Nephron (organoid): ENCODE measurements around the gene TTLL8.

ENCODE experiments used
- H3K27ac Mint-ChIP-seq, 3 experiments: 2 replicates each; pipeline ENCODE4 v1.8.0; 2020; ENCODE audit warnings: mixed read lengths in 3 of 3, mild to moderate bottlenecking in 2 of 3, moderate library complexity in 1 of 3
- H3K27me3 Mint-ChIP-seq: 2 replicates; pipeline ENCODE4 v1.8.0; 2021; ENCODE audit warnings: low read depth, mild to moderate bottlenecking, moderate library complexity, mixed read lengths
- H3K36me3 Mint-ChIP-seq: 2 replicates; pipeline ENCODE4 v1.8.0; 2020; ENCODE audit warnings: low read depth, mixed read lengths
- H3K4me1 Mint-ChIP-seq: 2 replicates; pipeline ENCODE4 v1.8.0; 2020; ENCODE audit warnings: mixed read lengths
- H3K4me3 Mint-ChIP-seq, 3 experiments: 2 replicates each; pipeline ENCODE4 v1.8.0; 2020; ENCODE audit warnings: mild to moderate bottlenecking in 3 of 3, mixed read lengths in 3 of 3, moderate library complexity in 2 of 3
- H3K9me3 Mint-ChIP-seq: 2 replicates; pipeline ENCODE4 v1.8.0; 2020; ENCODE audit warnings: mixed read lengths
- TF ChIP-seq, protein P1 (sequence below), 3 experiments: fragments of 200-600 bp; sonication (generic); IDR thresholded peaks; one replicate each; pipeline ENCODE4 v1.5.0; 2021; ENCODE audit warnings: antibody characterized with exemption in 3 of 3; ENCODE audit not compliant: unreplicated experiment in 3 of 3

TTLL8 gene

GRCh38 chr22:50082197-50082715 is 24.2 kb upstream of the TTLL8 start:
- peaks cover 12% of the 10 kb centered on the region for H3K4me1 Mint-ChIP-seq
- H3K36me3 Mint-ChIP-seq = no peaks in the 10 kb centered on the region
- H3K27ac Mint-ChIP-seq = no peak overlapping the region
- TF ChIP-seq, protein P1, sequence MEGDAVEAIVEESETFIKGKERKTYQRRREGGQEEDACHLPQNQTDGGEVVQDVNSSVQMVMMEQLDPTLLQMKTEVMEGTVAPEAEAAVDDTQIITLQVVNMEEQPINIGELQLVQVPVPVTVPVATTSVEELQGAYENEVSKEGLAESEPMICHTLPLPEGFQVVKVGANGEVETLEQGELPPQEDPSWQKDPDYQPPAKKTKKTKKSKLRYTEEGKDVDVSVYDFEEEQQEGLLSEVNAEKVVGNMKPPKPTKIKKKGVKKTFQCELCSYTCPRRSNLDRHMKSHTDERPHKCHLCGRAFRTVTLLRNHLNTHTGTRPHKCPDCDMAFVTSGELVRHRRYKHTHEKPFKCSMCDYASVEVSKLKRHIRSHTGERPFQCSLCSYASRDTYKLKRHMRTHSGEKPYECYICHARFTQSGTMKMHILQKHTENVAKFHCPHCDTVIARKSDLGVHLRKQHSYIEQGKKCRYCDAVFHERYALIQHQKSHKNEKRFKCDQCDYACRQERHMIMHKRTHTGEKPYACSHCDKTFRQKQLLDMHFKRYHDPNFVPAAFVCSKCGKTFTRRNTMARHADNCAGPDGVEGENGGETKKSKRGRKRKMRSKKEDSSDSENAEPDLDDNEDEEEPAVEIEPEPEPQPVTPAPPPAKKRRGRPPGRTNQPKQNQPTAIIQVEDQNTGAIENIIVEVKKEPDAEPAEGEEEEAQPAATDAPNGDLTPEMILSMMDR (IDR thresholded peaks at IDR 0.05; ENCODE audit: unreplicated experiment in 3 of 3) = no peak
- no peaks in the 10 kb centered on the region for H3K9me3 Mint-ChIP-seq
- H3K27me3 Mint-ChIP-seq = peaks cover 3% of the 10 kb centered on the region
- no peak overlapping the region for H3K4me3 Mint-ChIP-seq

DNA sequence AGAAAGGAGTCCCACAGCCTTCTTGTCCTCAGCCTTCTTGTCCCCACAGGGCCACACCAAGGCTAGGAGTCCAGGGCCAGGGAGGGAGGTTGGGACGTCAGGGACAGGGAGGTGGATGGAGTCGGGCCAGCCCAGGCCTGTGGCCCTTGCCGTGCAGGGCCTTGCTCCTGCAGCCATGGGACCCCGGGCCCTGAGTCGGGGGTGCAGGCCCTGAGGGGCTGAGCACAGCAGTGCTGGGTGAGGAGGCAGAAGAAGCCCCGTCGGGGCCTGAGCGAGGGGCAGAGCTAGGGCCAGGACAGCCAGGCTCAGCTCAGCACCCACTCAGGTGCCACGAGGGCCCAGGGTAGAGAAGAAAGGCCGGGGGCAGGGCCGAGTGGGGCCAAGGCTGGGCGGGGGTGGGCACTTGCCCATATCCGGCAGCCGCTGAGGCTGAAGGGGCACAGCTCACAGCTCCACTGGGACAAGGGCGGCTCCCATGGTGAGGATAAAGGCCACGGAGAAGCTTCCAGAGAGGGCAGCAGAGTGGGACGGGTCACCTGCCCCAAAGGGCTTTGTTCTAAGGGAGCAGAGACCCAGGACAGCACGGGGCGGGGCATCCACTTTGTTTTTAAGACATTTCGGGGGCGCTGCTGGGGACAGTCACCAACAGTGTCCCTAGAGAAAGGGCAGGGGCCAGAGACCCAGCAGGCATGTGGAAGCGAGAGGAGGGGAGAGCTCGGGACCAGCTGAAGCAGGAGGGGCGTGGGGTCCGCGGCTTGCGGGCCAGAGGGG is 23.5 kb upstream of the TTLL8 start:
- Mint-ChIP-seq H3K27me3 (peaks cover 3% of the 10 kb centered on the region), H3K9me3 (no peaks in the 10 kb centered on the region), H3K4me1 (peaks cover 12% of the 10 kb centered on the region), H3K27ac (no peak overlapping the region), H3K36me3 (no peaks in the 10 kb centered on the region), H3K4me3 (no peak overlapping the region)
- TF ChIP-seq, protein P1 (IDR thresholded peaks at IDR 0.05; ENCODE audit: unreplicated experiment in 3 of 3) = no peak

- H3K27ac Mint-ChIP-seq = no peak overlapping the region
- peaks cover 7% of the 10 kb centered on the region for H3K4me1 Mint-ChIP-seq
- TF ChIP-seq, protein P1 (IDR thresholded peaks at IDR 0.05; ENCODE audit: unreplicated experiment in 3 of 3) = no peak
- no peaks in the 10 kb centered on the region for H3K9me3 Mint-ChIP-seq
- H3K4me3 Mint-ChIP-seq = no peak overlapping the region
- no peaks in the 10 kb centered on the region for H3K36me3 Mint-ChIP-seq
- H3K27me3 Mint-ChIP-seq = peaks cover 3% of the 10 kb centered on the region
Observed at GRCh38 chr22:50080077-50080465, 22.0 kb upstream of the TTLL8 start.

DNA sequence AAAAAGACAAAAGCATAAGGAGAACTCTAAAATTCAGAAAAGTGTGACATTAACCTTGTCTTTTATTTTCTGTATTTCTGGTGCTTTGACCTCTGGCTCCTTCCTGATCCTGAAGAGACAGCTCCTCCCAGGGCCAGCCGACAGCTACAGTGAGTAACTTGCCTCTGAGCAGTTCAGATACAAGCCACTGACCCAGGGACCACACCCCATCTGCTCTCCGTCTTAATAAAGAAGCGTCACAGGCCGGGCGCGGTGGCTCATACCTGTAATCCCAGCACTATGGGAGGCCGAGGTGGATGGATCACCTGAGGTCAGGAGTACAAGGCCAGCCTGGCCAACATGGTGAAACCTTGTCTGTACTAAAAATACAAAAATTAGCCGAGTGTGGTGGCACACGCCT is 20.7 kb upstream of the TTLL8 start:
- TF ChIP-seq, protein P1 (IDR thresholded peaks at IDR 0.05; ENCODE audit: unreplicated experiment in 3 of 3) = no peak
- peaks cover 4% of the 10 kb centered on the region for H3K4me1 Mint-ChIP-seq
- peaks cover 3% of the 10 kb centered on the region for H3K27me3 Mint-ChIP-seq
- H3K36me3 Mint-ChIP-seq = no peaks in the 10 kb centered on the region
- H3K27ac Mint-ChIP-seq = peak overlapping the region in 1 of 3 experiments; percentile 38
- no peaks in the 10 kb centered on the region for H3K9me3 Mint-ChIP-seq
- no peak overlapping the region for H3K4me3 Mint-ChIP-seq

DNA sequence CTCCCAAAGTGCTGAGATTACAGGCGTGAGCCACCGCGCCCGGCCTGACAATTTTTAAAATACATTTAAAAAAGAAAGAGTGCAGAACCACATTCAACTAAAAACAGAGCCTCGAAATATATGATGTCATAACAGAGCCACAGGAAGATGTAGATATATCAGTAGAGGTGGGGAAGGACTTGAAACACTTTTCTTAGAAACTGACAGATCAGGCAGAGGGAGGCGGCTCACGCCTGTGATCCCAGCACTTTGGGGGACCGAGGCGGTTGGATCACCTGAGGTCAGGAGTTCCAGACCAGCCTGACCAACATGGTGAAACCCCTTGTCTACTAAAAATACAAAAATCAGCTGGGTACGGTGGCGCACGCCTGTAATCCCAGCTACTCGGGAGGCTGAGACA is 20.1 kb upstream of the TTLL8 start:
- TF ChIP-seq, protein P1 (IDR thresholded peaks at IDR 0.05; ENCODE audit: unreplicated experiment in 3 of 3) = no peak
- Mint-ChIP-seq H3K36me3 (no peaks in the 10 kb centered on the region), H3K4me1 (peaks cover 4% of the 10 kb centered on the region), H3K27me3 (peaks cover 3% of the 10 kb centered on the region), H3K27ac (peak overlapping the region in 1 of 3 experiments; percentile 38), H3K4me3 (no peak overlapping the region), H3K9me3 (no peaks in the 10 kb centered on the region)
